Measurements from ENCODE around the gene OBP2B. TPM values are rescaled to one million over a fixed set of nuclear protein-coding genes. Genes with fewer than 3 reads are reported as not detected.

OBP2B gene
- total RNA-seq, 2 donors from 2014 or later = not detected

DNA sequence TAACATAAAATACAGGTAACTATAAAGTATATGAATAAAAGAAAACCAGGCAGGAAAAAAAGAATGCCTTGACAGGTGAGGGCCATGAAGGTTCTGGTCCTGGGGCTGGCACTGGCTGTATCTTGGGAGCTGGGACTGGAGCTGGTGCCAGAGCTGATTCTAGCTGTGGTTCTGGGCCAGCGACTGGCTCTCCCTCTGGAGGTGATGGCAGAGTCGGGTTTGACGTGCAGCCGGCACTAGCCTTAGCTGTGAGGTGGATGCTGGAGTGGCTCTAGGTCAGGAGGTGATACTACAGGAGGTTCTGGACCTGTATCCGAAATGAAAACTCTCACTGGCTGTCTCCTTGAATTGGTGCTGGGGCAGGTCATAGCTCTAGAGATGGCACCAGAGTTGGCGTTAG lies 22.3 kb downstream of the OBP2B start:
- DNase-seq (ENCODE audit: low spot score) = no peak
- Histone ChIP-seq H3K27me3 (no peaks in the 10 kb centered on the region), H3K4me1 (peaks cover 0 to 7% of the 10 kb centered on the region in 2 donors), H3K4me3 (no peak overlapping the region), H3K9me3 (no peaks in the 10 kb centered on the region), H3K27ac (no peak overlapping the region), H3K36me3 (no peaks in the 10 kb centered on the region)
- TF ChIP-seq CTCF (IDR thresholded peaks at IDR 0.05) = no peak

GRCh38 chr9:133184971-133185370 lies 24.1 kb downstream of the OBP2B start:
- peak; percentile 31 to 72 for TF ChIP-seq CTCF (IDR thresholded peaks at IDR 0.05)
- no peaks in the 10 kb centered on the region for H3K36me3 ChIP-seq
- H3K9me3 ChIP-seq = no peaks in the 10 kb centered on the region
- no peak overlapping the region for H3K27ac ChIP-seq
- no peak for DNase-seq (ENCODE audit: low spot score)
- H3K4me1 ChIP-seq = peaks cover 0 to 7% of the 10 kb centered on the region in 2 donors
- no peak overlapping the region for H3K4me3 ChIP-seq
- no peaks in the 10 kb centered on the region for H3K27me3 ChIP-seq

DNA sequence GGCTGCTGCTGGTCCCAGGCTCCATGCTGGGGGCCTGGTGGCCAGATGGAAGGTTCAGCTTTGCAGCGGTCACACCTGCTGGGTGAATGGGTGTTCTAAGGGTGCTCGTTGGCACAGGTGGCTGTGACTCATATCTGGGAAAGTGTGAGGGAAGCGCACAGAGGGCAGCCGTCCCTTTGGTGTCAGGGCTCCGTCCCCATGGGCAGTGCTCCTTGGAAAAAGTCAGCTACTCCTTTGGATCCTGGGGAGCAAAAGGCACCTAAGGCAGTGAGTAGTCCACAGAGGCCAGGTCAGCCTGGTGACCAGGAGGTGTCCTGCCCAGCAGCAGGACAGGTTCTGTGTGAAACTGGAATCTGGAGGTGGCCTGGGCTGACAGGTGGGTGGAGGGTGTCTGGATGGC lies 26.9 kb downstream of the OBP2B start:
- peaks cover 0 to 7% of the 10 kb centered on the region in 2 donors for H3K4me1 ChIP-seq
- H3K4me3 ChIP-seq = no peak overlapping the region
- H3K9me3 ChIP-seq = no peaks in the 10 kb centered on the region
- no peaks in the 10 kb centered on the region for H3K36me3 ChIP-seq
- H3K27me3 ChIP-seq = no peaks in the 10 kb centered on the region
- DNase-seq (ENCODE audit: low spot score) = no peak
- no peak for TF ChIP-seq CTCF (IDR thresholded peaks at IDR 0.05)
- no peak overlapping the region for H3K27ac ChIP-seq

- H3K36me3 ChIP-seq = no peaks in the 10 kb centered on the region
- no peak for DNase-seq (ENCODE audit: low spot score)
- no peak overlapping the region for H3K27ac ChIP-seq
- H3K4me1 ChIP-seq = peaks cover 0 to 7% of the 10 kb centered on the region in 2 donors
- no peaks in the 10 kb centered on the region for H3K27me3 ChIP-seq
- no peak overlapping the region for H3K4me3 ChIP-seq
- no peaks in the 10 kb centered on the region for H3K9me3 ChIP-seq
- no peak for TF ChIP-seq CTCF (IDR thresholded peaks at IDR 0.05)
Observed at GRCh38 chr9:133181561-133181960, 27.5 kb downstream of the OBP2B start.

- DNase-seq (ENCODE audit: low spot score) = no peak
- H3K9me3 ChIP-seq = no peaks in the 10 kb centered on the region
- H3K36me3 ChIP-seq = no peaks in the 10 kb centered on the region
- H3K27ac ChIP-seq = no peak overlapping the region
- H3K27me3 ChIP-seq = no peaks in the 10 kb centered on the region
- peaks cover 0 to 5% of the 10 kb centered on the region in 2 donors for H3K4me1 ChIP-seq
- no peak for TF ChIP-seq CTCF (IDR thresholded peaks at IDR 0.05)
- no peak overlapping the region for H3K4me3 ChIP-seq
Observed at GRCh38 chr9:133180953-133181352, 28.1 kb downstream of the OBP2B start.

DNA sequence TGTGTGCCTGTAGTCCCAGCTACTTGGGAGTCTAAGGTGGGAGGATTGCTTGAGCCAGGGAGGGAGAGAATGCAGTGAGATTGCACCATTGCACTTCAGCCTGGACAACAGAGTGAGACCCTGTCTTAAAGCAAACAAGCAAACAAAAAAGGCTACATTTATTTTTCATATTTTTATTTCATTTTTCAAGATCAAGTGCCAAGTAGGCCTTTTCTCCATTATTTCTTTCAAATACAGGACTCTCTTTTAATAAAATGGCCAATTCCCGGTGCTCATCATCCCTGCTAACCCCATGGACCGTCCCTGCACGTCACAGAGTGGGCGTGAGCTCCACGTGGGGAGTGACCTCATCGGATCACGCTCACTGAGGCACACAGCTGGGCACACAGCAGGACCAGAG lies 36.0 kb downstream of the OBP2B start:
- no peaks in the 10 kb centered on the region for H3K27me3 ChIP-seq
- no peak overlapping the region for H3K4me3 ChIP-seq
- no peaks in the 10 kb centered on the region for H3K4me1 ChIP-seq
- no peak for DNase-seq (ENCODE audit: low spot score)
- TF ChIP-seq CTCF (IDR thresholded peaks at IDR 0.05) = no peak
- no peaks in the 10 kb centered on the region for H3K9me3 ChIP-seq
- H3K36me3 ChIP-seq = no peaks in the 10 kb centered on the region
- H3K27ac ChIP-seq = no peak overlapping the region
